HG03196 (cell line): Measurements from ENCODE around the gene LLPH.
A peak's percentile ranks its signal among the peaks of the same experiment; 100 is the strongest.

Source experiments
- ATAC-seq: cut with Tn5 transposase; IDR thresholded peaks from one replicate; pipeline ENCODE4 v1.9.1; 2021; ENCODE audit not compliant: unreplicated experiment

LLPH gene

GRCh38 chr12:66103016-66103913 is 27.3 kb downstream of the LLPH start:
- ATAC-seq: no peak

- ATAC-seq: peak; percentile 83
Measured at GRCh38 chr12:66092559-66093269, 37.8 kb downstream of the LLPH start.

GRCh38 chr12:66090157-66090556 is 40.4 kb downstream of the LLPH start:
- no peak for ATAC-seq

- no peak for ATAC-seq
Measured at GRCh38 chr12:66087365-66087943, 43.1 kb downstream of the LLPH start.

- ATAC-seq: no peak
Measured at GRCh38 chr12:66085998-66086397, 44.6 kb downstream of the LLPH start.

GRCh38 chr12:66085213-66085612 is 45.3 kb downstream of the LLPH start:
- ATAC-seq: no peak

- no peak for ATAC-seq
Measured at GRCh38 chr12:66083766-66084165, 46.8 kb downstream of the LLPH start.

GRCh38 chr12:66082744-66083143 is 47.8 kb downstream of the LLPH start:
- ATAC-seq: no peak

GRCh38 chr12:66080791-66081190 is 49.8 kb downstream of the LLPH start:
- no peak for ATAC-seq

- ATAC-seq: no peak
Measured at GRCh38 chr12:66077542-66077941, 53.0 kb downstream of the LLPH start.

GRCh38 chr12:66074561-66074960 is 56.0 kb downstream of the LLPH start:
- no peak for ATAC-seq

GRCh38 chr12:66072566-66072965 is 58.0 kb downstream of the LLPH start:
- ATAC-seq: peak; percentile 58

GRCh38 chr12:66072135-66072534 is 58.4 kb downstream of the LLPH start:
- ATAC-seq: peak; percentile 62

GRCh38 chr12:66071549-66071948 is 59.0 kb downstream of the LLPH start:
- no peak for ATAC-seq

- ATAC-seq: no peak
Measured at GRCh38 chr12:66070378-66071120, 60.0 kb downstream of the LLPH start.

- ATAC-seq: no peak
Measured at GRCh38 chr12:66066929-66067523, 63.5 kb downstream of the LLPH start.
